ENCODE results near the gene TLCD2. TPM values are rescaled to one million over a fixed set of nuclear protein-coding genes. Genes with fewer than 3 reads are reported as not detected.

TLCD2 gene
- total and polyA plus RNA-seq, 2 of the 13 experiments (the other 11 are each of a cell fraction or from before 2014, with no cell fraction given), result 0.90 to 1.1 TPM

GRCh38 chr17:1724351-1724868 lies 14.2 kb upstream of the TLCD2 start, which contains the start of gene WDR81 (continued):
- TF ChIP-seq MXD1 (CRISPR knock-in tag; IDR thresholded peaks at IDR 0.05) (peak; percentile 76), ZNF709 (CRISPR knock-in tag; IDR thresholded peaks at IDR 0.05) (no peak), NONO (IDR thresholded peaks at IDR 0.05) (no peak), NONO (CRISPR knock-in tag; conservative IDR thresholded peaks at IDR 0.05) (peak; percentile 10; the same call in 1 of the 2 replicates), DRAP1 (CRISPR knock-in tag; IDR thresholded peaks at IDR 0.05) (0 out of 2 replicates have a peak, but pooled peaks have one; percentile 8), ZNF318 (CRISPR knock-in tag; IDR thresholded peaks at IDR 0.05) (no peak), MAZ (IDR thresholded peaks at IDR 0.05; ENCODE audit: borderline replicate concordance, low read depth, low read length) (no peak), MAZ (CRISPR knock-in tag; IDR thresholded peaks at IDR 0.05; ENCODE audit: low read depth) (peak; percentile 72), ZFY (CRISPR knock-in tag; IDR thresholded peaks at IDR 0.05) (peak; percentile 78; the same call in 1 of the 2 replicates), ZNF639 (CRISPR knock-in tag; conservative IDR thresholded peaks at IDR 0.05) (peak; percentile 72; the same call in 1 of the 2 replicates), ZNF746 (CRISPR knock-in tag; IDR thresholded peaks at IDR 0.05) (peak; percentile 47; the same call in 1 of the 2 replicates), SOX13 (IDR thresholded peaks at IDR 0.05) (no peak), SOX13 (CRISPR knock-in tag; conservative IDR thresholded peaks at IDR 0.05 in 1 of 2, IDR thresholded peaks at IDR 0.05 in 1 of 2) (peak in 1 of 2 experiments; percentile 47; a peak in 1 of 4 replicates), ZMYM4 (CRISPR knock-in tag; IDR thresholded peaks at IDR 0.05) (peak; percentile 62), RARA (CRISPR knock-in tag; IDR thresholded peaks at IDR 0.05) (peak; percentile 66), ZMAT3 (CRISPR knock-in tag; conservative IDR thresholded peaks at IDR 0.05) (peak; percentile 74; the same call in 1 of the 2 replicates), NCOA2 (CRISPR knock-in tag; IDR thresholded peaks at IDR 0.05) (peak; percentile 29; the same call in 1 of the 2 replicates), HNRNPLL (IDR thresholded peaks at IDR 0.05; ENCODE audit: low read depth, low read length, poor library complexity, severe bottlenecking) (peak; percentile 46), ZNF891 (CRISPR knock-in tag; IDR thresholded peaks at IDR 0.05) (peak; percentile 61; the same call in 1 of the 2 replicates), RFXAP (CRISPR knock-in tag; IDR thresholded peaks at IDR 0.05; ENCODE audit: borderline replicate concordance) (peak; percentile 33; the same call in 1 of the 2 replicates), BHLHE40 (IDR thresholded peaks at IDR 0.05; ENCODE audit: low read length) (peak; percentile 88)

All from HepG2 (cell line).